Vagina (tissue), 2 donors: ENCODE data around the gene CFAP92. TPM values are rescaled to one million over a fixed set of nuclear protein-coding genes. Genes with fewer than 3 reads are reported as not detected.

Experiments
- DNase-seq, 2 donors: peaks; one replicate each; pipeline ENCODE4 v3.0.0-alpha.2; 2017; ENCODE audit errors: extremely low spot score in 2 of 2
- H3K27ac ChIP-seq: fragments of 200-600 bp; sonication (generic); one replicate; pipeline ENCODE4 v1.5.1; 2019
- H3K27me3 ChIP-seq: fragments of 200-600 bp; sonication (generic); one replicate; pipeline ENCODE4 v1.5.1; 2019
- H3K36me3 ChIP-seq, 2 donors: fragments of 200-600 bp; sonication (generic); one replicate each; pipeline ENCODE4 v1.5.1; 2017 to 2019
- H3K4me1 ChIP-seq: fragments of 200-600 bp; sonication (generic); one replicate; pipeline ENCODE4 v1.5.1; 2019
- H3K4me3 ChIP-seq, 2 donors: fragments of 200-600 bp; sonication (generic); 1 replicate in 1 of 2; 2 replicates in 1 of 2; pipeline ENCODE4 v1.5.1; 2016 to 2019
- H3K9me3 ChIP-seq: fragments of 200-600 bp; sonication (generic); one replicate; pipeline ENCODE4 v1.5.1; 2019
- POLR2A ChIP-seq, 2 donors: fragments of 450-650 bp; IDR thresholded peaks; one replicate each; pipeline ENCODE4 v1.6.1; 2017; ENCODE audit warnings: antibody characterized with exemption in 2 of 2, mild to moderate bottlenecking in 2 of 2, moderate library complexity in 2 of 2
- POLR2AphosphoS5 ChIP-seq, 2 donors: sonication (generic); formaldehyde crosslinking; IDR thresholded peaks; one replicate each; pipeline ENCODE4 v1.9.0; 2017; ENCODE audit warnings: antibody characterized with exemption in 2 of 2, mild to moderate bottlenecking in 2 of 2, low read depth in 1 of 2; ENCODE audit not compliant: insufficient read depth in 1 of 2
- intact Hi-C: fragments of 100-400 bp; cut with DNase I; formaldehyde crosslinking; loops from one replicate; pipeline ENCODE4 v1.15.1; 2023
- total RNA-seq: library from RNA; depleted of rRNA; stranded (reverse); fragments of >200 nt; gene quantifications from one replicate; pipeline ENCODE4 v1.2.3, GENCODE V29; 2016
- TF ChIP-seq, protein P1 (sequence below), 3 experiments: fragments of 450-650 bp in 2 of 3; fragments of 200-600 bp in 1 of 3; sonication (generic) in 1 of 3; IDR thresholded peaks; one replicate each; pipeline ENCODE4 v1.5.1; 2017 to 2019; ENCODE audit warnings: antibody characterized with exemption in 3 of 3, mild to moderate bottlenecking in 2 of 3, moderate library complexity in 2 of 3

Gene CFAP92
- total RNA-seq, 1 donor from 2014 or later = not detected

- no peak for DNase-seq
- H3K4me3 ChIP-seq = no peak overlapping the region
- no peaks in the 10 kb centered on the region for H3K36me3 ChIP-seq
- no peaks in the 10 kb centered on the region for H3K27me3 ChIP-seq
- H3K27ac ChIP-seq = no peak overlapping the region
- no peak for TF ChIP-seq POLR2A (IDR thresholded peaks at IDR 0.05)
- TF ChIP-seq, protein P1, sequence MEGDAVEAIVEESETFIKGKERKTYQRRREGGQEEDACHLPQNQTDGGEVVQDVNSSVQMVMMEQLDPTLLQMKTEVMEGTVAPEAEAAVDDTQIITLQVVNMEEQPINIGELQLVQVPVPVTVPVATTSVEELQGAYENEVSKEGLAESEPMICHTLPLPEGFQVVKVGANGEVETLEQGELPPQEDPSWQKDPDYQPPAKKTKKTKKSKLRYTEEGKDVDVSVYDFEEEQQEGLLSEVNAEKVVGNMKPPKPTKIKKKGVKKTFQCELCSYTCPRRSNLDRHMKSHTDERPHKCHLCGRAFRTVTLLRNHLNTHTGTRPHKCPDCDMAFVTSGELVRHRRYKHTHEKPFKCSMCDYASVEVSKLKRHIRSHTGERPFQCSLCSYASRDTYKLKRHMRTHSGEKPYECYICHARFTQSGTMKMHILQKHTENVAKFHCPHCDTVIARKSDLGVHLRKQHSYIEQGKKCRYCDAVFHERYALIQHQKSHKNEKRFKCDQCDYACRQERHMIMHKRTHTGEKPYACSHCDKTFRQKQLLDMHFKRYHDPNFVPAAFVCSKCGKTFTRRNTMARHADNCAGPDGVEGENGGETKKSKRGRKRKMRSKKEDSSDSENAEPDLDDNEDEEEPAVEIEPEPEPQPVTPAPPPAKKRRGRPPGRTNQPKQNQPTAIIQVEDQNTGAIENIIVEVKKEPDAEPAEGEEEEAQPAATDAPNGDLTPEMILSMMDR (IDR thresholded peaks at IDR 0.05) = peak; percentile 72 to 80 (median 73)
- TF ChIP-seq POLR2AphosphoS5 (IDR thresholded peaks at IDR 0.05; ENCODE audit: insufficient read depth in 1 of 2, low read depth in 1 of 2) = peak in 1 of 2 donors; percentile 7
- H3K4me1 ChIP-seq = no peaks in the 10 kb centered on the region
- no peaks in the 10 kb centered on the region for H3K9me3 ChIP-seq
- intact Hi-C loops = loop anchor here (10.0 kb wide), 1 partner anchor 275 kb away; the partner anchor contains the start of gene COPG1
These were observed 23.7 kb downstream of the CFAP92 start for GRCh38 chr3:128969993-128970739.

DNA sequence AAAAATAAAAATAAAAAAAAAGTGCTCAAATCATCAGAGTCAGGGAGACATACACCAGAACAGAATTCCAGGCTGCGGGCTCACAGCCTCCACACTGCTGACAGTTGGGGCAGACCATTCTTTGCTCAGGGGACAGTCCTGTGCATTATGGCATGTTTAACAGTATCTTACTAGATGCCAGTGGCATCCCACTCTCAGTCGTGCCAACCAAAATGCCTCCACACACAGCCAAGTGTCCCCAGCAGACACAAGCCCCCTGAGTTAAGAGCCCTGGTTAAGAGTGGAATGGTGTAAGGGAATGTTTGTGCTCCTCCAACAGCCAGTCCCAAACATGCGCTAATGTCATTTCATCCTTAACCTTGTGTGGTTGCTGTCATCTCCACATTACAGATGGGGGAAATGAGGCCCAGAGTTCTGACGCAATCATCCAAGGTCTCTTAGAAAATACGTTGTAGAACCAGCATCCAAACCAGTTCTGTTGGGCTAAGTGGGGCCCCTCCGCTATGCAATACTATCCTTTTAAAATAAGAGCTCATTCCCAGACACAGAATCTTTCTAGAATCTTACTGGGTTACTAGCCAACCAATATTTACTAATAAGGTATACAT is 26.0 kb downstream of the CFAP92 start:
- Histone ChIP-seq H3K27ac (no peak overlapping the region), H3K27me3 (no peaks in the 10 kb centered on the region)
- intact Hi-C loops = no loop called here

DNA sequence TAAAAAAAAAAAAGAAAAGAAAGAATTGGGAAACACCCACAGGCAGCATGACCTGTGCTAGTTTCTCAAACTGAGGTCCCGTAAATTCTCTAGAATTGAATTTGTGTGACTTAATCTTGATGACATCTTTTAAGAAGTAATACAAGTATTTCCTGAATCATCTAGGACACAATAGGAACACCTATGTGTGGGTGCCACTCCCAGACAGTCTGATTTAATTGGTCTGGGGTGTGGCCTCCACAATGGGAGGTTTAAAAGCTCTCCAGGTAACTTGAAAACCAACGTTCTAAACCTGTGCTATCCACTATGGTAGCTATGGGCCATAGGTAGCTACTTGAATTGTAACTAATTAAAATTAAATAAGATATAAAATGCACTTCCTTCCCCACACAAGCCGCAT is 28.1 kb downstream of the CFAP92 start:
- TF ChIP-seq, protein P1 (IDR thresholded peaks at IDR 0.05) = no peak
- TF ChIP-seq POLR2A (IDR thresholded peaks at IDR 0.05) (no peak), POLR2AphosphoS5 (IDR thresholded peaks at IDR 0.05; ENCODE audit: insufficient read depth in 1 of 2, low read depth in 1 of 2) (peak in 1 of 2 donors; percentile 44)
- no peak overlapping the region for H3K27ac ChIP-seq
- H3K9me3 ChIP-seq = no peaks in the 10 kb centered on the region
- no peak for DNase-seq
- no peak overlapping the region for H3K4me3 ChIP-seq
- no peaks in the 10 kb centered on the region for H3K27me3 ChIP-seq
- H3K36me3 ChIP-seq = no peaks in the 10 kb centered on the region
- intact Hi-C loops = no loop called here
- no peaks in the 10 kb centered on the region for H3K4me1 ChIP-seq

More for the DNA sequence above, 26.0 kb downstream of the CFAP92 start:
- no peak overlapping the region for H3K4me3 ChIP-seq
- no peaks in the 10 kb centered on the region for H3K36me3 ChIP-seq
- no peak for DNase-seq
- TF ChIP-seq, protein P1 (IDR thresholded peaks at IDR 0.05) = no peak
- no peak for TF ChIP-seq POLR2A (IDR thresholded peaks at IDR 0.05)
- no peak for TF ChIP-seq POLR2AphosphoS5 (IDR thresholded peaks at IDR 0.05; ENCODE audit: insufficient read depth in 1 of 2, low read depth in 1 of 2)
- no peaks in the 10 kb centered on the region for H3K9me3 ChIP-seq
- no peaks in the 10 kb centered on the region for H3K4me1 ChIP-seq

DNA sequence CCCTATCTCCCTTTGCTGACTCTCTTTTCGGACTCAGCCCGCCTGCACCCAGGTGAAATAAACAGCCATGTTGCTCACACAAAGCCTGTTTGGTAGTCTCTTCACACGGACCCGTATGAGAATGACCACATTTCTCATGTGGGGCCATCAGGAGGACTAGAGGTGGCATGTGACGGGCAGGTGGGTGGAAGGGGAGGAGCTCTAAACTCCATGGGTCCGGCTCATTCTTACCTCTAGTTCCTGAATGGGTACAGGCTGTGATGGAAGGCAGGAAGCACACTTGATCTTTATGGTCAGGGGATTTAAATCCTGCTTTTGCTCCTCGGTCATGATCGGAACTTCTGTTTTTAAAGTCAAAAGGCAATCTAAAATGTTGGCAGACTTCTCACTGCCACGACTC is 28.6 kb downstream of the CFAP92 start:
- TF ChIP-seq, protein P1 (IDR thresholded peaks at IDR 0.05) = no peak
- no peak for TF ChIP-seq POLR2A (IDR thresholded peaks at IDR 0.05)
- no peak for TF ChIP-seq POLR2AphosphoS5 (IDR thresholded peaks at IDR 0.05; ENCODE audit: insufficient read depth in 1 of 2, low read depth in 1 of 2)

DNA sequence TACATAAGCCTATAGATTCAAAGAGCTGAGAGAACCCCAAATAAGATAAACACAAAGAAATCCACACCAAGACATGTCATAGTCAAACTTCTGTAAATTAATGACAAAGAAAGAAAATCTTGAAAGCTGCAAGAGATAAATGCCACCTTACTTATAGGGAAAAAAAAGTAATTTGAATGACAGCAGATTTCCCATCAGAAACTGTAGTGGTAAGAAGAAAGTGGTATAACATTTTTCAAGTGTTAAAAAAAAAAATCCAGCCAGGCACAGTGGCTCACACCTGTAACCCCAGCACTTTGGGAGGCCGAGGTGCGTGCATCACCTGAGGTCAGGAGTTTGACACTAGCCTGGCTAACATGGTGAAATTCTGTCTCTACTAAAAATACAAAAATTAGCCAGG is 37.4 kb downstream of the CFAP92 start:
- no peak for DNase-seq
- no peak overlapping the region for H3K27ac ChIP-seq
- no peaks in the 10 kb centered on the region for H3K9me3 ChIP-seq
- intact Hi-C loops = no loop called here
- TF ChIP-seq POLR2AphosphoS5 (IDR thresholded peaks at IDR 0.05; ENCODE audit: insufficient read depth in 1 of 2, low read depth in 1 of 2) = no peak
- no peak for TF ChIP-seq POLR2A (IDR thresholded peaks at IDR 0.05)
- TF ChIP-seq, protein P1 (IDR thresholded peaks at IDR 0.05) = no peak
- H3K27me3 ChIP-seq = no peaks in the 10 kb centered on the region
- no peaks in the 10 kb centered on the region for H3K4me1 ChIP-seq
- no peaks in the 10 kb centered on the region for H3K36me3 ChIP-seq
- no peak overlapping the region for H3K4me3 ChIP-seq

More for the DNA sequence above, 28.6 kb downstream of the CFAP92 start:
- no peaks in the 10 kb centered on the region for H3K9me3 ChIP-seq
- intact Hi-C loops = no loop called here
- H3K27me3 ChIP-seq = no peaks in the 10 kb centered on the region
- H3K4me1 ChIP-seq = no peaks in the 10 kb centered on the region
- H3K27ac ChIP-seq = no peak overlapping the region
- no peak overlapping the region for H3K4me3 ChIP-seq
- no peak for DNase-seq
- H3K36me3 ChIP-seq = no peaks in the 10 kb centered on the region
